ENCODE results near the gene IL15RA.

DNA sequence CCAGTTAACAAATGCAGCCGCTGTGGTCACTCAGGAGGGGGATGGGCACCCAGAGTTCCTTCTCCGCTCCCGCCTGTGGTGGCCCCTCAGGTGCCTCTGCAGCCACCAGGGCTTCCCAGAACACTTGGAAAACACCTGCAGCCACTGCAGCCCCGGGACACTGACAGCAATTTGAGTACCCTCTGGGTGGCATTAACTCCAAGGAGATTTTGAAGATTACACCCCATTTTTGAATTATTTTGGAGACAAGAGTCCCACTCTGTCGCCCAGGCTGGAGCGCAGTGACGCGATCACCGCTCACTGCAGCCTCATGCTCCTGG lies 32.2 kb downstream of the IL15RA start:
- no peak for TF ChIP-seq POLR2AphosphoS5 (IDR thresholded peaks at IDR 0.05; ENCODE audit: low read depth, low read length)
- no peak for TF ChIP-seq POLR2A (IDR thresholded peaks at IDR 0.05; ENCODE audit: low read depth, low read length)
- TF ChIP-seq TAF1 (IDR thresholded peaks at IDR 0.05; ENCODE audit: borderline replicate concordance, low read depth, low read length): no peak
